Right kidney (tissue), 1 donor: ENCODE data around the gene SLC2A4RG.

ENCODE experiments used
- DNase-seq: peaks from one replicate; pipeline ENCODE4 v3.0.0-alpha.2; 2016

Gene SLC2A4RG

GRCh38 chr20:63740627-63741353 lies 1.2 kb downstream of the SLC2A4RG start:
- DNase-seq: peak; percentile 96

DNA sequence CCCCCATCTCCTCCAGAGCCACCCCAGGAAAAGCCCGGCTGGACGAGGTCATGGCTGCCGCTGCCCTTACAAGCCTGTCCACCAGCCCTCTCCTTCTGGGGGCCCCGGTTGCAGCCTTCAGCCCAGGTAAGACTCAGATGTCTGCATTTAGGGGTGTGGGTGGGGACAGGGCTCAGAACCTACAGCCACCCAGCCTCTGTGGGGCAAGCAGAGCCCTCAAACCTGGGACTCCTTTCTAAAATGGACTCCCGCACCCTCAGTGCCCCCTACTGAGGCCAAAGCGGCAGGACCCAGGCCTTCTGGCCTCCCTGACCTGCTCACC lies 1.7 kb downstream of the SLC2A4RG start:
- DNase-seq: no peak

DNA sequence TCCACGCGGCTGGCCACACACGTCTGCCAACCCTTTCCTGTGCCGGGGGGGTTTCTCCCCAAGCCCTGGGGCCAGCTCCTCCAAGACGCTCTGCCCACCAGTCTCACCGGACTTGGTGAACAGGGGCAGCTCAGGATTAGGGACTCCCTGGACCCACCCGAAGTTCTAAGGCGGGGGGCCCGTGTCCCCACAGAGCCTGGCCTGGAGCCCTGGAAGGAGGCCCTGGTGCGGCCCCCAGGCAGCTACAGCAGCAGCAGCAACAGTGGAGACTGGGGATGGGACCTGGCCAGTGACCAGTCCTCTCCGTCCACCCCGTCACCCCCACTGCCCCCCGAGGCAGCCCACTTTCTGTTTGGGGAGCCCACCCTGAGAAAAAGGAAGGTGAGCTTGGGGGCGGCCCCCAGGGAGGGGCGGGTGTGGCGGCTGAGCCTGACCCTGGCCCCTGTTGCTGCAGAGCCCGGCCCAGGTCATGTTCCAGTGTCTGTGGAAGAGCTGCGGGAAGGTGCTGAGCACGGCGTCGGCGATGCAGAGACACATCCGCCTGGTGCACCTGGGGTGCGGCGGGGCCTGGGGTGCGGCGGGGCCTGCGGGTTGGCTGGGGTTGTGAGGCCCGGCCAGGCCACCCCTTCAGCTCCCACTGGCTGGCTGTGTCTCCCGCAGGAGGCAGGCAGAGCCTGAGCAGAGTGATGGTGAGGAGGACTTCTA lies 2.3 kb downstream of the SLC2A4RG start:
- DNase-seq: no peak

DNA sequence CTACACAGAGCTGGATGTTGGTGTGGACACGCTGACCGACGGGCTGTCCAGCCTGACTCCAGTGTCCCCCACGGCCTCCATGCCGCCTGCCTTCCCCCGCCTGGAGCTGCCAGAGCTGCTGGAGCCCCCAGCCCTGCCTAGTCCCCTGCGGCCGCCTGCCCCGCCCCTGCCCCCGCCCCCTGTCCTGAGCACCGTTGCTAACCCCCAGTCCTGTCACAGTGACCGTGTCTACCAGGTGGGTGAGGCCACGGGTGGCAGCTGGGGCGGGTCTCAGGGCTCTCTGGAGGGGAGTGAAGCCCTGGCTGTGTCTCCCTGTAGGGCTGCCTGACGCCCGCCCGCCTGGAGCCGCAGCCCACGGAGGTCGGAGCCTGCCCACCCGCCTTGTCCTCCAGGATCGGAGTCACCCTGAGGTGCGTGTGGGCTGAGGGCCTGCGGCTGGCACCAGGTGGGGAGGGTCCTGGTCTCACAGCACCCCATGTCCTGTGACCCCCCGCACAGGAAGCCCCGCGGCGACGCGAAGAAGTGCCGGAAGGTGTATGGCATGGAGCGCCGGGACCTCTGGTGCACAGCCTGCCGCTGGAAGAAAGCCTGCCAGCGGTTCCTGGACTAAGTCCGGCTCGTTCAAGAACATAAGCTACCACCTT lies 2.9 kb downstream of the SLC2A4RG start:
- no peak for DNase-seq

DNA sequence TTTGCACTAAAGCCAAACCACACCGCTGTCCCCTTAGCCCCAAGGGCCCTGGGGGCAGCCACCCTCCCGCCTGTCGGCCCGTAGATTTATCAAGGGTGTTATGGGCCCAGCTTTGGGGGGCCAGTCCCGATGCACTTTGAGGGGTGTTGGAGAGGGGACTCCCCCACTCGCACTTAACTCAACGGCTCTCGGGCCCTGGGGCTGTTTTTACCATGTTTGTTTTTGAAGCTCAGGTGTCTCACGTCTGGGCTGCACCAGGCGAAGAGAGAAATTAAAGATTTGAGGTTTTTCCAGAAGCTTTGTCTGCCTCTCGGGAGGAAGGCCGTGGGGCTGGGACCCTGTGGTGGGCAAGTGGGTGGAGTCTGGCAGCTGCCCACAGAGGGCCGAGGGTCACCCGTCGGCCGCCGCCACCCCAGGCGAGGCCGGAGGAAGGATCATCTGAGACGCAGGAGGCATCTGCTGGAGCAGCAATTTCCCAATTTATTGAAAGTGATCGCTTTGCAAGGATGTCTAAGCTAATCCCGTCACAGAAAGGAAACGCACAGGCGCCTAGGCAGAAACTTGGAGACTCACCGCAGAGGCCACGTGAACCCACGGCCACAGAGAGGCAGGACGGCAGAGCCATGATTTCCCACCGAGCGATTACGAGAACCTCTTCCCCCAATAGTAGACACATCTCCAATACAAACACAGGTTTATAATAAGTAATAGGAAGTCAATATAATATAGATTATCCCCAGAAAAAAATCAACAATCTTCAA lies 3.8 kb downstream of the SLC2A4RG start:
- no peak for DNase-seq

DNA sequence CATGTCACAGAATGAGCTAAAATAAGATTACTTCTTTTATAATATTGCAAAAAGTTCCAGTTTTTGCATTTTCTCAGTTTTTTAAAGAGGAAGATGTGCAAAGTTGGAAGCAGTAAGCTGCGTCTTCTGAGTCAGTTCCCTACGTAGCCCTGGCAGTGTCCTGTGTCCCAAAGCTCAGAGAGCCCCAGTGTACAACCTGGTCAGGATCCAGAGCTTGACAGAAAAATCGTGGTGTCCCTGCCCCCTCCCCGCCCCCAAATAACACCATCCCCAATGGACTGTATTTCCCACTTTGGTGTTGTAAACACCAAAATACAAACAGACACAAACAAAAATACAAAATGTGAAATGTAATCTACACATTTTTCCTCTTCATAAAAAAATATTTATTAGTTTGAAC lies 4.6 kb downstream of the SLC2A4RG start:
- DNase-seq: no peak

- DNase-seq: no peak
Observed at GRCh38 chr20:63744574-63745423, 5.2 kb downstream of the SLC2A4RG start.

DNA sequence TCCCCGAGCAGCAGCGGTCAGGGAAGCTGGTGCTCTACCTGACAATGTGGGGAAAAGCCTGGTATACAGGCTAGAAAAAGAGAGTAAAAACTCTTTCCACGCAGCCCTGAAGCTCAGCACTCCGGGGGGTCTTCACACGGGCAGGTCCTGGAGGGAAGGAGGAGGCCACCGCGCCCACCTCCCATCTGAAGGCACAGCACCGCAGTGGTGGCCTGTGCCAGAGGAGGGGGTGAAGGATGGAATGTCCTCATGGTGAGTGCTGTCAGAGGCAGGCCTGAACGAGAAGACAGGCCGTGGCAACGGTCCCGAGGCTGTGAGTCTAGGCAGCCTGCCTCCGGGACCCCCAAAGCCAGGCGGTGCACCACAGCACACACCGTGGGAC lies 5.8 kb downstream of the SLC2A4RG start:
- DNase-seq: no peak

GRCh38 chr20:63745961-63746731 lies 6.6 kb downstream of the SLC2A4RG start:
- DNase-seq: no peak

- DNase-seq: no peak
Observed at GRCh38 chr20:63746751-63747315, 7.3 kb downstream of the SLC2A4RG start.

- no peak for DNase-seq
Observed at GRCh38 chr20:63747622-63748069, 8.1 kb downstream of the SLC2A4RG start.

DNA sequence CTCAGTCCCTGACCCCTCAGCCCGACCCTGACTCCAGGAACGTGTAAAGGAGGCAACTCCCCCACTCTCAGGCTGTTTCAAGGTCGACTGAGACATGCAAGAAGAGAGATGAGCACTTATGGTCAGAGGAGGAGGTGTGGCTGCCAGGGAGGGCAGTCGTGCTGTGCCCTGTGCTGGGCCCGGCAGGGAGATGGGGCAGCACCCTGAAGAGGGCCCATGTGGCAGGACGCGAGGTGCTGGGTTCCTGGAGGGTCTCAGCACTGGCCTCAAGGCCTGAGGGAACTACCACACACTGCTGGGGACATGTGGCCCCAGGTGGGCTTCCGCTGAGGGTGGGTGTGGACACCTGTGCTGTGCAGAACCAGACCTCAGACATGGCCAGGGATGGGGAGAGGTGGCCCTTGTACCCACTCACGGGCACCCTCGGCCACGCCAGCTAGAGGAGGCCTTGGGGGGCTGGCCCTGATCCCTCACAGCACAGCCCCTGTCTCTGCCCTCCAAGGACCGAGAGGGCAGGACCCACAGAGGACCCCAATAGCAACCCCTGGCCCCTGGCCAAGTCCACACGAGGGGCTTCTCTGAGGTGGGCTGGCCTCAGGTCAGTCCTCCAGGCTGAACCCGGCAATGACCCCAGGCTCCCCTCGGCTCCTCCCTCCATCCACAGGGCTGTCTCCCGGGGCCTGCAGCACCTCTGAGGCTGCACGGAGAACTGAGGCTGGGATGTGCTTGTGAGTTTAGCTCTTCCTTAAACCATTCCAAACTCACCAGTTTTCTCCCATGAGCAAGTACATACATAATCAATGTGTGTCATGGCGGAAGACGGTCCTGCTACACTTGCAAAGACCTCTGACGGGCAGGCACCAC lies 8.7 kb downstream of the SLC2A4RG start:
- no peak for DNase-seq

DNA sequence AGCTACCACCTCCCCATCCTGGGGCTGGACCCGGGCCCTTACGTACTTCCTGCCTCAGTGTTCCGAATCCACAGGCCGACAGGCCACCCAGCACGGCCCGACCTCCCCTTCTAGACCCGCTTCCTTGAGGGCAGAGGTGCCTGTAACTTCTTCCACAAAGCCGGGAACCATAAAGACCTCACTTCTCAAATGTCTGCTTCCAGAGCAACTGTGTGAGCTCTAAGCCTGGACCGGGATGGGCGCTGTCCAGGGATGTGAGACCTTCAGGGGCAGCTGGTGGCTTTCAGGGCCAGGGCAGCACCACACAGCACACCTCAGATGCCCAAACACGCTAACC lies 9.3 kb downstream of the SLC2A4RG start:
- no peak for DNase-seq

GRCh38 chr20:63749597-63750508 lies 10.3 kb downstream of the SLC2A4RG start:
- no peak for DNase-seq

DNA sequence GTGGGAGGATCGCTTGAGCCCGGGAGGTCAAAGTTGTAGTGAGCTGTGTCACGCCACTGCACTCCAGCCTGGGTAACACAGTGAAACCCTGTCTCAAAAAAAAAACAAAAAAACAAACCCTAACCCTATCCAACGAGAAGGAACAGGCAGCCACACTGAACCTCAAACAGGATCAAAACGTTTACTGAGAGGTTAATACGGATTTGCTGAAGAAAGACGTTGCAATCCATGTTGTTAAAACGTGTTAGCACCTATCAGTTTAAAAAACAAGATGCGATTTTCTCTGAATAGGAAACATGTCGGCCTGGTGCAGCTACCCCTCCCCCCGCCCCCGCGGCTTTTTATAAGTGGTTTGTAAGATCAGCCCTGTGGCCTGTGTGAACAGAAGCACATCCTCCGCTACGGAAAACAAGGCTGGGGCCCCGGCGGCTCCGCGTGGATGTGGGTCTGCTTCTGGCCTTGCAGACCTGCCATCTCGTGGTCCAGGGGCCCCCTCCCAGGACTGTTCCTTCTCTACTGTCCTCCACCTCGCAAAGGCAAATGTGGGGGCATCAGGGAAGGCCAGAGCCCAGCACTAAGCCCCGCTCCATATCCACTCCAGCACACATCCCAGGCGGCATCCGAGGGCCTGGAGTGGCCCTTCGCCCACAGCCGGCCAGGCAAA lies 11.4 kb downstream of the SLC2A4RG start:
- no peak for DNase-seq

- DNase-seq: no peak
Observed at GRCh38 chr20:63751471-63752271, 12.1 kb downstream of the SLC2A4RG start.

- no peak for DNase-seq
Observed at GRCh38 chr20:63752411-63753101, 13.0 kb downstream of the SLC2A4RG start.
